Astrocyte (in vitro differentiated cells and primary cell): ENCODE data around the gene LRCH2. TPM values are rescaled to one million over a fixed set of nuclear protein-coding genes. Genes with fewer than 3 reads are reported as not detected.
"Not testable (repeated sequence)": the region's sequence is repeated elsewhere in the genome, so short reads cannot be mapped to it uniquely, and the experiment has no call there.

Experiments
- DNase-seq: peaks from one replicate; pipeline ENCODE4 v3.0.0-alpha.2; 2010; ENCODE audit warnings: low read depth
- FAIRE-seq: peaks from 2 replicates; lab custom pipeline; 2011; peaks lifted over from hg19 to GRCh38; lab: Jason Lieb, UNC
- H2AFZ ChIP-seq: 2 replicates; pipeline ENCODE4 v1.6.0; 2012; ENCODE audit warnings: low read depth, low read length, inconsistent platforms
- H3K27ac ChIP-seq: 2 replicates; pipeline ENCODE4 v1.5.1; 2011; ENCODE audit warnings: low read depth, low read length, inconsistent platforms
- H3K27me3 ChIP-seq: 2 replicates; pipeline ENCODE4 v1.6.0; 2011; ENCODE audit warnings: low read length, inconsistent platforms; ENCODE audit not compliant: insufficient read depth
- H3K36me3 ChIP-seq: 2 replicates; pipeline ENCODE4 v1.5.1; 2011; ENCODE audit warnings: low read length, inconsistent platforms; ENCODE audit not compliant: insufficient read depth
- H3K4me1 ChIP-seq: 2 replicates; pipeline ENCODE4 v1.5.1; 2011; ENCODE audit warnings: low read length, inconsistent platforms; ENCODE audit not compliant: insufficient read depth
- H3K4me2 ChIP-seq: 2 replicates; pipeline ENCODE4 v1.6.0; 2012; ENCODE audit warnings: low read length, inconsistent platforms
- H3K4me3 ChIP-seq: 2 replicates; pipeline ENCODE4 v1.5.1; 2011; ENCODE audit warnings: low read depth, mild to moderate bottlenecking, low read length, inconsistent platforms; ENCODE audit not compliant: insufficient read depth
- H3K79me2 ChIP-seq: 2 replicates; pipeline ENCODE4 v1.6.0; 2012; ENCODE audit warnings: mild to moderate bottlenecking, low read length, inconsistent platforms; ENCODE audit not compliant: insufficient read depth
- H3K9ac ChIP-seq: 2 replicates; pipeline ENCODE4 v1.6.0; 2012; ENCODE audit warnings: mild to moderate bottlenecking, low read length, inconsistent platforms
- H3K9me3 ChIP-seq: 2 replicates; pipeline ENCODE4 v1.5.1; 2012; ENCODE audit warnings: low read depth, mild to moderate bottlenecking, low read length, inconsistent platforms; ENCODE audit not compliant: insufficient read depth
- H4K20me1 ChIP-seq: 2 replicates; pipeline ENCODE4 v1.6.0; 2012; ENCODE audit warnings: low read length, inconsistent platforms; ENCODE audit not compliant: insufficient read depth
- H3K27ac Mint-ChIP-seq: one replicate; pipeline ENCODE4 v1.8.0; 2021; ENCODE audit warnings: mild to moderate bottlenecking, mixed read lengths; ENCODE audit not compliant: unreplicated experiment
- H3K27me3 Mint-ChIP-seq: one replicate; pipeline ENCODE4 v1.8.0; 2021; ENCODE audit warnings: low read depth, mixed read lengths; ENCODE audit not compliant: unreplicated experiment
- H3K36me3 Mint-ChIP-seq: one replicate; pipeline ENCODE4 v1.8.0; 2021; ENCODE audit warnings: low read depth, mixed read lengths; ENCODE audit not compliant: unreplicated experiment
- H3K4me1 Mint-ChIP-seq: one replicate; pipeline ENCODE4 v1.8.0; 2021; ENCODE audit warnings: low read depth, mixed read lengths; ENCODE audit not compliant: unreplicated experiment
- H3K4me3 Mint-ChIP-seq: one replicate; pipeline ENCODE4 v1.8.0; 2021; ENCODE audit warnings: mild to moderate bottlenecking, moderate library complexity, mixed read lengths; ENCODE audit not compliant: unreplicated experiment
- H3K9me3 Mint-ChIP-seq: one replicate; pipeline ENCODE4 v1.8.0; 2021; ENCODE audit warnings: mild to moderate bottlenecking, mixed read lengths; ENCODE audit not compliant: unreplicated experiment
- EZH2 ChIP-seq: IDR thresholded peaks from 2 replicates; pipeline ENCODE4 v1.6.1; 2012; ENCODE audit warnings: mild to moderate bottlenecking, low read length, inconsistent platforms; ENCODE audit not compliant: insufficient read depth
- total RNA-seq: library from RNA; stranded (reverse); gene quantifications from 2 replicates; pipeline ENCODE4 v1.2.1, GENCODE V29; 2021
- TF ChIP-seq, protein P1 (sequence below): IDR thresholded peaks from 2 replicates; pipeline ENCODE4 v1.5.1; 2011; ENCODE audit warnings: low read depth, mild to moderate bottlenecking, inconsistent platforms, low read length, moderate library complexity; ENCODE audit not compliant: insufficient read depth

LRCH2 gene
- total RNA-seq, 1 donor from 2014 or later, result 5.8 TPM

DNA sequence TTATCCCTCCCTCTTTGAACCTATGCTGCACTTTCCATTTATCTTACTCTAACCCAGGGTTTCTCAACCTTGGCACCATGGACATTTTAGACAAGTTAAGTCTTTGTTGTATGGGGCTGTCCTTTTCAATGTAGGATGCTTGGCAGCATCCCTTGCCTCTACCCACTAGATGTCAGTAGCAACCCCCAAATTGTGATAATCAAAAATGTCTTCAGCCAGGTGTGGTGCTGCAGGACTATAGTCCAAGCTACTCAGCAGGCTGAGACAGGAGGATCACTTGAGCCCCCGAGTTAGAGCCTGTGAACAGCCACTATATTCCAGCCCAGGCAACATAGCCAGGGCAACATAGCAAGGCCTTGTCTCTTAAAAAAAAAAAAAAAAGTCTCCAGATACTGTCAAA lies 7.0 kb downstream of the LRCH2 start:
- TF ChIP-seq EZH2, result no peak
- TF ChIP-seq, protein P1, sequence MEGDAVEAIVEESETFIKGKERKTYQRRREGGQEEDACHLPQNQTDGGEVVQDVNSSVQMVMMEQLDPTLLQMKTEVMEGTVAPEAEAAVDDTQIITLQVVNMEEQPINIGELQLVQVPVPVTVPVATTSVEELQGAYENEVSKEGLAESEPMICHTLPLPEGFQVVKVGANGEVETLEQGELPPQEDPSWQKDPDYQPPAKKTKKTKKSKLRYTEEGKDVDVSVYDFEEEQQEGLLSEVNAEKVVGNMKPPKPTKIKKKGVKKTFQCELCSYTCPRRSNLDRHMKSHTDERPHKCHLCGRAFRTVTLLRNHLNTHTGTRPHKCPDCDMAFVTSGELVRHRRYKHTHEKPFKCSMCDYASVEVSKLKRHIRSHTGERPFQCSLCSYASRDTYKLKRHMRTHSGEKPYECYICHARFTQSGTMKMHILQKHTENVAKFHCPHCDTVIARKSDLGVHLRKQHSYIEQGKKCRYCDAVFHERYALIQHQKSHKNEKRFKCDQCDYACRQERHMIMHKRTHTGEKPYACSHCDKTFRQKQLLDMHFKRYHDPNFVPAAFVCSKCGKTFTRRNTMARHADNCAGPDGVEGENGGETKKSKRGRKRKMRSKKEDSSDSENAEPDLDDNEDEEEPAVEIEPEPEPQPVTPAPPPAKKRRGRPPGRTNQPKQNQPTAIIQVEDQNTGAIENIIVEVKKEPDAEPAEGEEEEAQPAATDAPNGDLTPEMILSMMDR, result peak; percentile 33
- H3K27ac Mint-ChIP-seq, result no peak overlapping the region
- Histone ChIP-seq H3K9me3 (no peaks in the 10 kb centered on the region), H3K79me2 (no peaks in the 10 kb centered on the region), H4K20me1 (peaks cover 5% of the 10 kb centered on the region), H3K36me3 (no peaks in the 10 kb centered on the region), H3K4me3 (no peak overlapping the region), H3K4me2 (no peak overlapping the region), H3K27ac (no peak overlapping the region), H2AFZ (no peak overlapping the region), H3K27me3 (no peaks in the 10 kb centered on the region), H3K9ac (no peak overlapping the region), H3K4me1 (no peaks in the 10 kb centered on the region)
- FAIRE-seq (peak; percentile 43), DNase-seq (no peak)
- H3K27me3 Mint-ChIP-seq, result no peaks in the 10 kb centered on the region
- no peaks in the 10 kb centered on the region for H3K9me3 Mint-ChIP-seq
- H3K36me3 Mint-ChIP-seq, result no peaks in the 10 kb centered on the region
- no peak overlapping the region for H3K4me3 Mint-ChIP-seq
- no peaks in the 10 kb centered on the region for H3K4me1 Mint-ChIP-seq

DNA sequence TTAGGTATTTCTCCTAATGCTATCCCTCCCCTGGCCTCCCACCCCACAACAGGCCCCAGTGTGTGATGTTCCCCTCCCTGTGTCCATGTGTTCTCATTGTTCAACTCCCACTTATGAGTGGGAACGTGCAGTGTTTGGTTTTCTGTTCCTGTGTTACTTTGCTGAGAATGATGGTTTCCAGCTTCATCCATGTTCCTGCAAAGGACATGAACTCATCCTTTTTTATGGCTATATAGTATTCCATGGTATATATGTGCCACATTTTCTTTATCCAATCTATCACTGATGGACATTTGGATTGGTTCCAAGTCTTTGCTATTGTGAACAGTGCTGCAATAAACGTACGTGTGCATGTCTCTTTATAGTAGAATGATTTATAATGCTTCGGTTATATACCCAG lies 16.6 kb downstream of the LRCH2 start:
- not testable (repeated sequence) for H3K4me3 ChIP-seq, H3K27me3 ChIP-seq, H3K9me3 Mint-ChIP-seq, H3K4me1 Mint-ChIP-seq, H3K4me3 Mint-ChIP-seq, H3K36me3 Mint-ChIP-seq, H3K9ac ChIP-seq, H3K27ac ChIP-seq, H3K27me3 Mint-ChIP-seq, H4K20me1 ChIP-seq, FAIRE-seq, H3K4me2 ChIP-seq, H3K4me1 ChIP-seq, H2AFZ ChIP-seq, H3K36me3 ChIP-seq, H3K79me2 ChIP-seq, H3K9me3 ChIP-seq, DNase-seq, H3K27ac Mint-ChIP-seq

DNA sequence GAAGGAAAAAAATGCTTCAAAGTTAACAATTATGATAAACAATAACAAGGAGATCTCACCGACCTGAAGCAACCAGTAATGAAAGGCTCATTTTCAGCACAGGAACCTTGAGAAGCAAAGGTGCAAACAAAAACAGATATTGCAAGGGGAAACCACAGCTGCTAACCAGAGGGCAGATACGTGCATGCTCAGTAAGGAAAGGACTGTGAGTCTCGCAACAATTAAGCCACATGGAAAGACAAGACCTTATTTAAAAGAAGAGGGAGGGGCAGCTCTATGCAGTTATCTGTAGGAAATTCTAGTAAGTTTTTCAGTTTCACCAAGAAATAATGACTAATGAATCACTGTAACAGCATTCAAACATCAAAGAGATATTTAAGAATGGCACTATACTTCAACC lies 19.3 kb downstream of the LRCH2 start:
- Mint-ChIP-seq H3K36me3 (peaks cover 4% of the 10 kb centered on the region), H3K4me1 (peaks cover 5% of the 10 kb centered on the region), H3K4me3 (no peak overlapping the region), H3K27me3 (no peaks in the 10 kb centered on the region), H3K9me3 (no peaks in the 10 kb centered on the region), H3K27ac (no peak overlapping the region)
- Histone ChIP-seq H3K27ac (no peak overlapping the region), H3K27me3 (no peaks in the 10 kb centered on the region), H3K4me2 (no peak overlapping the region), H3K9me3 (no peaks in the 10 kb centered on the region), H3K79me2 (peaks cover 3% of the 10 kb centered on the region), H3K4me1 (no peaks in the 10 kb centered on the region), H3K4me3 (no peak overlapping the region), H4K20me1 (no peaks in the 10 kb centered on the region), H3K9ac (no peak overlapping the region), H2AFZ (no peak overlapping the region), H3K36me3 (no peaks in the 10 kb centered on the region)
- TF ChIP-seq, protein P1, result no peak
- no peak for TF ChIP-seq EZH2
- DNase-seq, result no peak
- FAIRE-seq, result no peak
